K562 (cell line): ENCODE data around the gene PACSIN1. TPM values are rescaled to one million over a fixed set of nuclear protein-coding genes. Genes with fewer than 3 reads are reported as not detected.

Experiments used
- ATAC-seq: fragments of 200-7000 bp; cut with Tn5 transposase; 3 replicates; pipeline ENCODE4 v1.9.1; 2020; ENCODE audit warnings: moderate library complexity
- BruUV-seq: library from RNA; stranded (reverse); fragments of 400-500 nt; replicated peaks from 2 replicates; lab custom pipeline; 2021; lab: Mats Ljungman, UMichigan
- CTCF ChIA-PET: fragments of 300-600 bp; formaldehyde crosslinking; extraction: SDS; loops from one replicate; lab custom pipeline; 2021; ENCODE audit warnings: low intra/inter-chr PET ratio; lab: Yijun Ruan, JAX
- POLR2A ChIA-PET: fragments of 300-600, 350-650 bp; sonication (Branson Sonifier 250); formaldehyde crosslinking; extraction: SDS; loops from one replicate; lab custom pipeline; 2021; ENCODE audit warnings: antibody characterized with exemption, inconsistent platforms; lab: Yijun Ruan, JAX
- DNase-seq, 4 experiments: peaks; one replicate each; pipeline versions ENCODE4 v3.0.0 to v3.0.0-alpha.2; 2011 to 2018; ENCODE audit warnings: low spot score in 3 of 4, mixed read lengths in 3 of 4; ENCODE audit errors: extremely low read depth in 1 of 4
- FAIRE-seq: peaks from 2 replicates; lab custom pipeline; 2011; peaks lifted over from hg19 to GRCh38; lab: Jason Lieb, UNC
- H2AFZ ChIP-seq: 2 replicates; pipeline ENCODE4 v1.6.0; 2011; ENCODE audit warnings: low read depth, low read length, control low read depth, inconsistent platforms
- H3K27ac ChIP-seq: fragments of 200-600 bp; 3 replicates; pipeline ENCODE4 v1.8.0; 2011; ENCODE audit warnings: low read depth, mild to moderate bottlenecking, control low read depth, inconsistent platforms, low read length, moderate library complexity, mixed read lengths; ENCODE audit errors: extremely low read depth
- H3K27me3 ChIP-seq, 2 experiments: fragments of 300-600 bp in 1 of 2; 2 replicates in 1 of 2; 3 replicates in 1 of 2; pipeline versions ENCODE4 v1.6.0 to v1.8.0; 2011; ENCODE audit warnings: inconsistent platforms in 2 of 2, low read length in 2 of 2, mild to moderate bottlenecking in 1 of 2, mixed read lengths in 1 of 2, moderate library complexity in 1 of 2; ENCODE audit not compliant: control insufficient read depth in 2 of 2, insufficient read depth in 2 of 2
- H3K36me3 ChIP-seq: fragments of 300-600 bp; 3 replicates; pipeline ENCODE4 v1.8.0; 2011; ENCODE audit warnings: mild to moderate bottlenecking, low read length, inconsistent platforms; ENCODE audit not compliant: control insufficient read depth, insufficient read depth
- H3K4me1 ChIP-seq, 2 experiments: fragments of 200-600 bp in 1 of 2; replicated peaks in 1 of 2; 2 replicates in 1 of 2; 3 replicates in 1 of 2; pipeline versions ENCODE4 v1.5.1 to v1.8.0; 2011; ENCODE audit warnings: inconsistent platforms in 2 of 2, low read length in 2 of 2, mild to moderate bottlenecking in 1 of 2, mixed read lengths in 1 of 2, moderate library complexity in 1 of 2; ENCODE audit not compliant: control insufficient read depth in 2 of 2, insufficient read depth in 2 of 2
- H3K4me2 ChIP-seq: 2 replicates; pipeline ENCODE4 v1.6.1; 2011; ENCODE audit warnings: low read length, control low read depth, inconsistent platforms, mixed read lengths; ENCODE audit not compliant: insufficient read depth
- H3K4me3 ChIP-seq: fragments of 200-600 bp; sonication (generic), shearing (Covaris generic); 2 replicates; pipeline ENCODE4 v1.5.1; 2016; ENCODE audit warnings: control low read depth, inconsistent platforms
- H3K79me2 ChIP-seq: fragments of 200-600 bp; 3 replicates; pipeline ENCODE4 v1.8.0; 2011; ENCODE audit warnings: low read length, inconsistent platforms; ENCODE audit not compliant: control insufficient read depth, insufficient read depth
- H3K9ac ChIP-seq, 2 experiments: 2 replicates each; pipeline versions ENCODE4 v1.6.0 to v1.6.1; 2011; ENCODE audit warnings: low read depth in 2 of 2, low read length in 2 of 2, control low read depth in 1 of 2, inconsistent platforms in 1 of 2, mild to moderate bottlenecking in 1 of 2, mixed read lengths in 1 of 2; ENCODE audit not compliant: insufficient read depth in 1 of 2
- H3K9me1 ChIP-seq: one replicate; pipeline ENCODE4 v1.6.0; 2011; ENCODE audit warnings: inconsistent platforms, mild to moderate bottlenecking, low read length, moderate library complexity; ENCODE audit not compliant: control insufficient read depth, insufficient read depth
- H3K9me3 ChIP-seq: replicated peaks from 2 replicates; pipeline ENCODE4 v1.5.1; 2011; ENCODE audit warnings: low read depth, low read length, inconsistent platforms; ENCODE audit not compliant: control insufficient read depth, insufficient read depth
- H4K20me1 ChIP-seq: replicated peaks from 2 replicates; pipeline ENCODE4 v1.6.1; 2011; ENCODE audit warnings: low read length, inconsistent platforms, mixed read lengths; ENCODE audit not compliant: control insufficient read depth, insufficient read depth
- CCNT2 ChIP-seq: IDR thresholded peaks from 2 replicates; pipeline ENCODE4 v1.6.1; 2011; ENCODE audit warnings: borderline replicate concordance, low read depth, mild to moderate bottlenecking, moderate library complexity, mixed read lengths, low read length; ENCODE audit not compliant: insufficient read length; ENCODE audit errors: extremely low read depth
- NEUROD1 ChIP-seq: fragments of 150-350 bp; IDR thresholded peaks from 2 replicates; pipeline ENCODE4 v1.6.1; 2014; ENCODE audit warnings: borderline replicate concordance, low read length, low read depth; ENCODE audit not compliant: partially characterized antibody
- PHF20 ChIP-seq: fragments of 450-650 bp; IDR thresholded peaks from 2 replicates; pipeline ENCODE4 v1.6.1; 2018; ENCODE audit not compliant: partially characterized antibody
- POLR2G ChIP-seq: fragments of 200-400 bp; formaldehyde crosslinking; IDR thresholded peaks from 2 replicates; pipeline ENCODE4 v1.6.1; 2017; ENCODE audit warnings: low read depth, mild to moderate bottlenecking, antibody characterized with exemption, low read length, moderate library complexity
- SPI1 ChIP-seq: IDR thresholded peaks from 2 replicates; pipeline ENCODE4 v1.6.1; 2011; ENCODE audit warnings: low read depth, low read length, control low read depth, borderline replicate concordance
- WGBS: fragments of 100-300 bp; shearing (Covaris generic); methylation state at CpG from one replicate; pipeline ENCODE4 v1.1.6; 2016; ENCODE audit warnings: low coverage, mixed read lengths; ENCODE audit not compliant: insufficient coverage; ENCODE audit errors: missing lambda C conversion rate; 5-methylcytosine and 5-hydroxymethylcytosine counted together
- in situ Hi-C: fragments of 300-500 bp; cut with MboI; formaldehyde crosslinking; loops from 4 replicates; pipeline ENCODE4 v1.15.0; 2018; ENCODE audit warnings: inconsistent platforms, mixed read lengths
- intact Hi-C: fragments of 100-400 bp; cut with micrococcal nuclease; formaldehyde crosslinking; loops from 2 replicates; pipeline ENCODE4 v1.14.2; 2022
- polyA plus RNA-seq, 8 experiments: library from polyadenylated mRNA; depleted of rRNA in 4 of 8; stranded (reverse) in 5 of 8; unstranded in 3 of 8; fragments of >200 nt; fragmentation: Nextera tagmentation in 2 of 8; fragmentation: Illumina TruSeq in 1 of 8; extraction: Ambion mirVana in 2 of 8; extraction: Trizol in 1 of 8; gene quantifications; 2 replicates each; pipeline versions ENCODE4 v1.2.1 to v1.2.3, GENCODE V29; 2011 to 2014; ENCODE audit warnings: inconsistent platforms in 1 of 8, missing spikeins in 1 of 8
- total RNA-seq, 7 experiments: library from RNA; depleted of rRNA in 6 of 7; stranded (reverse); fragments of >200 nt in 6 of 7; fragmentation: Illumina TruSeq in 2 of 7; extraction: Trizol in 2 of 7; gene quantifications; 2 replicates each; pipeline versions ENCODE4 v1.2.1 to v1.2.3, GENCODE V29; 2011 to 2021; ENCODE audit warnings: low replicate concordance in 1 of 7
- TF ChIP-seq, protein P1 (sequence below), 2 experiments: fragments of 450-650 bp; formaldehyde crosslinking in 1 of 2; IDR thresholded peaks; 2 replicates each; pipeline versions ENCODE4 v1.4.0 to v1.6.1; 2014 to 2020; ENCODE audit warnings: mild to moderate bottlenecking in 2 of 2, borderline replicate concordance in 1 of 2, low read depth in 1 of 2
- TF ChIP-seq, protein P2 (sequence below): fragments of 250-450 bp; sonication (Bioruptor Pico); IDR thresholded peaks from 2 replicates; pipeline ENCODE4 v1.4.0; 2020; ENCODE audit warnings: mild to moderate bottlenecking, moderate library complexity

Gene PACSIN1
- total and polyA plus RNA-seq, 9 of the 15 experiments (the other 6 are each of a cell fraction or from before 2014, with no cell fraction given): 0.01 to 1.7 (median 0.45) TPM

DNA sequence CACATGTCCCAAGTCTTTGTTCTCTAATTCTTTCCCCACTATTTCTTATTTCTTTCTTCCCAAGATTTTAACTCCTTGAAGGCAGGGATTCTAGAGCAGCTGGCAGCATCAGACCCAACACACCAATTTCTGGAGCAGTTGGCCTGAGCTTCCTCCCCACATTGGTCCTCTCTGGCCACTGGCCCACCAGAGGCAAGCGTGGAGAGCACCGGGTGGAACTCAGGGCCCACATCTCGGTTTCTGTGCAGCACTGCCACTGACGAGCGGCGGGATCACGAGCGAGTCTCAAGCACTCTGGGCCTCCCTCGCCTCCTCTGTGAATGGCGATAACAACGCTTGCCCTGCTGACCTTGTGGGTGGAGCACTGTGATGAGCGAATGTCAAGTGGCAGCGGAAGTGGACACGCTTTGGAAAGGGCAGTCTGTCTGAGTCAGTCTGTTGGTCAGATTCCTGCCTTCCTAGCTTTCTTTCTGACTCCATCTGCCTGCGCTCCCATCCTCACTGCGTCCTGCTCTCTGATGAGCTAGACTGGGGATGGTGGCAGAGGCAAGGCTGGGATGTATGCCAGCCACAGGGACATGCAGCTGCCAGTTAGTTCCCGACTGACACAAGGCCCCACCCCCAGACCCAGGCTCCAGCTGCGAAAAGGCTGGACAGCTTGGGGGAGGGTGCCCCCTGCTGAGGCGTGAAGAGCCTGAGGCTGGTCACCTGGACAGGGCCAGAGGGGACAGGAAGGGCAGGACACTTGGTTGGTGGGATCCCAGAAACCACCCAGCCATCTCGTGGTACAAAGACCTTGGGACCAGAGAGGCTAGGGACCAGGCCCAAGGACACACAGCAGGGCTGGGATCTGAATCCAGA is 94.7 kb downstream of the PACSIN1 start:
- Histone ChIP-seq H3K4me1 (peaks cover 57 to 80% of the 10 kb centered on the region in 2 experiments), H3K9me1 (peaks cover 5% of the 10 kb centered on the region), H3K4me2 (peak overlapping the region; percentile 79), H3K9ac (peak overlapping the region; percentile 42 to 89), H2AFZ (peak overlapping the region; percentile 85), H3K9me3 (peaks cover 8% of the 10 kb centered on the region), H3K36me3 (no peaks in the 10 kb centered on the region), H3K79me2 (no peaks in the 10 kb centered on the region), H3K4me3 (no peak overlapping the region), H4K20me1 (no peaks in the 10 kb centered on the region), H3K27ac (peak overlapping the region; percentile 72), H3K27me3 (no peaks in the 10 kb centered on the region)
- ChIA-PET CTCF (interaction anchor here (1.4 kb wide), 1 partner anchor 34 kb away, joined by 8 read pairs; no protein-coding TSS in a partner anchor), POLR2A (interaction anchor here (0.6 to 2.5 kb wide), 16 partner anchors 9 to 662 kb away, joined by 3 to 7 read pairs (median 4); no protein-coding TSS in a partner anchor)
- WGBS: 2% methylated on average over 20 of the region's 20 CpGs
- in situ Hi-C loops (no loop called here), intact Hi-C loops (loop anchor here (1.0 kb wide), 3 partner anchors 33 to 100 kb away; no protein-coding TSS in a partner anchor)
- DNase-seq (peak; percentile 90 to 99 (median 92)), ATAC-seq (peak; percentile 89), FAIRE-seq (peak; percentile 99)
- no TSS peak for BruUV-seq
- TF ChIP-seq PHF20 (peak; percentile 71), NEUROD1 (peak; percentile 79), CCNT2 (peak; percentile 84), SPI1 (peak; percentile 97), POLR2G (peak; percentile 86)
- TF ChIP-seq, protein P1, sequence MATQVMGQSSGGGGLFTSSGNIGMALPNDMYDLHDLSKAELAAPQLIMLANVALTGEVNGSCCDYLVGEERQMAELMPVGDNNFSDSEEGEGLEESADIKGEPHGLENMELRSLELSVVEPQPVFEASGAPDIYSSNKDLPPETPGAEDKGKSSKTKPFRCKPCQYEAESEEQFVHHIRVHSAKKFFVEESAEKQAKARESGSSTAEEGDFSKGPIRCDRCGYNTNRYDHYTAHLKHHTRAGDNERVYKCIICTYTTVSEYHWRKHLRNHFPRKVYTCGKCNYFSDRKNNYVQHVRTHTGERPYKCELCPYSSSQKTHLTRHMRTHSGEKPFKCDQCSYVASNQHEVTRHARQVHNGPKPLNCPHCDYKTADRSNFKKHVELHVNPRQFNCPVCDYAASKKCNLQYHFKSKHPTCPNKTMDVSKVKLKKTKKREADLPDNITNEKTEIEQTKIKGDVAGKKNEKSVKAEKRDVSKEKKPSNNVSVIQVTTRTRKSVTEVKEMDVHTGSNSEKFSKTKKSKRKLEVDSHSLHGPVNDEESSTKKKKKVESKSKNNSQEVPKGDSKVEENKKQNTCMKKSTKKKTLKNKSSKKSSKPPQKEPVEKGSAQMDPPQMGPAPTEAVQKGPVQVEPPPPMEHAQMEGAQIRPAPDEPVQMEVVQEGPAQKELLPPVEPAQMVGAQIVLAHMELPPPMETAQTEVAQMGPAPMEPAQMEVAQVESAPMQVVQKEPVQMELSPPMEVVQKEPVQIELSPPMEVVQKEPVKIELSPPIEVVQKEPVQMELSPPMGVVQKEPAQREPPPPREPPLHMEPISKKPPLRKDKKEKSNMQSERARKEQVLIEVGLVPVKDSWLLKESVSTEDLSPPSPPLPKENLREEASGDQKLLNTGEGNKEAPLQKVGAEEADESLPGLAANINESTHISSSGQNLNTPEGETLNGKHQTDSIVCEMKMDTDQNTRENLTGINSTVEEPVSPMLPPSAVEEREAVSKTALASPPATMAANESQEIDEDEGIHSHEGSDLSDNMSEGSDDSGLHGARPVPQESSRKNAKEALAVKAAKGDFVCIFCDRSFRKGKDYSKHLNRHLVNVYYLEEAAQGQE (IDR thresholded peaks at IDR 0.05; ENCODE audit: borderline replicate concordance): peak; percentile 87
- TF ChIP-seq, protein P1 (CRISPR knock-in tag; IDR thresholded peaks at IDR 0.05; ENCODE audit: low read depth): peak; percentile 39; the same call in 1 of the 2 replicates
- TF ChIP-seq, protein P2, sequence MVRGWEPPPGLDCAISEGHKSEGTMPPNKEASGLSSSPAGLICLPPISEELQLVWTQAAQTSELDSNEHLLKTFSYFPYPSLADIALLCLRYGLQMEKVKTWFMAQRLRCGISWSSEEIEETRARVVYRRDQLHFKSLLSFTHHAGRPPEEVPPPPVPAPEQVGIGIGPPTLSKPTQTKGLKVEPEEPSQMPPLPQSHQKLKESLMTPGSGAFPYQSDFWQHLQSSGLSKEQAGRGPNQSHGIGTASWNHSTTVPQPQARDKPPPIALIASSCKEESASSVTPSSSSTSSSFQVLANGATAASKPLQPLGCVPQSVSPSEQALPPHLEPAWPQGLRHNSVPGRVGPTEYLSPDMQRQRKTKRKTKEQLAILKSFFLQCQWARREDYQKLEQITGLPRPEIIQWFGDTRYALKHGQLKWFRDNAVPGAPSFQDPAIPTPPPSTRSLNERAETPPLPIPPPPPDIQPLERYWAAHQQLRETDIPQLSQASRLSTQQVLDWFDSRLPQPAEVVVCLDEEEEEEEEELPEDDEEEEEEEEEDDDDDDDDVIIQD (CRISPR knock-in tag): no peak
